Neural progenitor cell (in vitro differentiated cells): ENCODE data around the gene HUNK.

Experiments used
- CTCF ChIP-seq: fragments of 200-600 bp; sonication (generic); IDR thresholded peaks from 2 replicates; pipeline ENCODE4 v1.5.1; 2017; ENCODE audit warnings: antibody characterized with exemption, mild to moderate bottlenecking
- EZH2 ChIP-seq: fragments of 200-600 bp; sonication (generic); IDR thresholded peaks from 2 replicates; pipeline ENCODE4 v1.6.1; 2017; ENCODE audit warnings: antibody characterized with exemption, mild to moderate bottlenecking, moderate library complexity
- EZH2phosphoT487 ChIP-seq: fragments of 200-600 bp; sonication (generic); IDR thresholded peaks from 2 replicates; pipeline ENCODE4 v1.6.1; 2017; ENCODE audit warnings: antibody characterized with exemption

- TF ChIP-seq EZH2 (no peak), CTCF (no peak), EZH2phosphoT487 (no peak)
These were observed 162.0 kb downstream of the HUNK start for GRCh38 chr21:32034850-32035249.
